BJ (cell line): ENCODE data around the gene GNG12. TPM values are rescaled to one million over a fixed set of nuclear protein-coding genes. Genes with fewer than 3 reads are reported as not detected.

ENCODE experiments used
- CTCF ChIA-PET: fragments of 350-600 bp; formaldehyde crosslinking; extraction: SDS; loops from one replicate; lab custom pipeline; 2021; ENCODE audit warnings: antibody characterized with exemption, inconsistent platforms; lab: Yijun Ruan, JAX
- POLR2A ChIA-PET: fragments of 300-600 bp; sonication (Branson Sonifier 250); formaldehyde crosslinking; extraction: SDS; loops from one replicate; lab custom pipeline; 2021; ENCODE audit warnings: antibody characterized with exemption; lab: Charles Lee
- DNase-seq: peaks from one replicate; pipeline ENCODE4 v3.0.0-alpha.2; 2011; ENCODE audit warnings: low read depth
- H3K27me3 ChIP-seq: 2 replicates; pipeline ENCODE4 v1.6.0; 2011; ENCODE audit warnings: low read length; ENCODE audit not compliant: control insufficient read depth, insufficient read depth
- H3K36me3 ChIP-seq: 2 replicates; pipeline ENCODE4 v1.5.1; 2011; ENCODE audit warnings: low read length; ENCODE audit not compliant: control insufficient read depth, insufficient read depth
- H3K4me3 ChIP-seq: 2 replicates; pipeline ENCODE4 v1.5.1; 2011; ENCODE audit warnings: low read depth, mild to moderate bottlenecking, control low read depth, low read length
- polyA plus RNA-seq: library from polyadenylated mRNA; depleted of rRNA; stranded (reverse); fragments of >200 nt; gene quantifications from 2 replicates; pipeline ENCODE4 v1.2.3, GENCODE V29; 2011
- TF ChIP-seq, protein P1 (sequence below): IDR thresholded peaks from 2 replicates; pipeline ENCODE4 v1.5.1; 2011; ENCODE audit warnings: low read depth, mild to moderate bottlenecking, control low read depth, inconsistent platforms, low read length, moderate library complexity; ENCODE audit not compliant: insufficient read depth

The GNG12 gene
- polyA plus RNA-seq, 1 experiment: 99.6 TPM

DNA sequence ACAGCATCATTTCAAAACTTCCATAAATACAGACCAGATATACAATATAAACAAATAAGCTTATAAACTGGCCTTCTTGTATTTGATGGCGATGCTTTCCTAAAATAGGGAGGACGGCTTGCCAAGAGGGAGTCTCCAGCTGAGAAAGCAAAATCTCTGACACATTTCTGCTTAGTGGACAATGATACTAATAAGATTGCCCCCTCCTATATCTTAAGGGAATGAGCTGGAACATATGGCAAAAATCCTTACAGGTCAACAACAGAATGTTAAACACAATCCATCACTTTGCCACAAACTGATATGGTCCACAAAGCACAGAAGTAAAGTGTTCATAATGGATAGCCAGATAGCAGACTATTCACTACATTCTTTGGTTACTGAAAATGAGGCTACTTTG is 155.3 kb downstream of the GNG12 start:
- CTCF ChIA-PET: interaction anchor here (0.7 to 3.6 kb wide), 3 partner anchors 82 to 143 kb away, joined by 3 to 10 read pairs (median 6); no protein-coding TSS in a partner anchor
- DNase-seq: no peak
- H3K4me3 ChIP-seq: no peak overlapping the region
- H3K36me3 ChIP-seq: no peaks in the 10 kb centered on the region
- POLR2A ChIA-PET: no interaction called here
- TF ChIP-seq, protein P1, sequence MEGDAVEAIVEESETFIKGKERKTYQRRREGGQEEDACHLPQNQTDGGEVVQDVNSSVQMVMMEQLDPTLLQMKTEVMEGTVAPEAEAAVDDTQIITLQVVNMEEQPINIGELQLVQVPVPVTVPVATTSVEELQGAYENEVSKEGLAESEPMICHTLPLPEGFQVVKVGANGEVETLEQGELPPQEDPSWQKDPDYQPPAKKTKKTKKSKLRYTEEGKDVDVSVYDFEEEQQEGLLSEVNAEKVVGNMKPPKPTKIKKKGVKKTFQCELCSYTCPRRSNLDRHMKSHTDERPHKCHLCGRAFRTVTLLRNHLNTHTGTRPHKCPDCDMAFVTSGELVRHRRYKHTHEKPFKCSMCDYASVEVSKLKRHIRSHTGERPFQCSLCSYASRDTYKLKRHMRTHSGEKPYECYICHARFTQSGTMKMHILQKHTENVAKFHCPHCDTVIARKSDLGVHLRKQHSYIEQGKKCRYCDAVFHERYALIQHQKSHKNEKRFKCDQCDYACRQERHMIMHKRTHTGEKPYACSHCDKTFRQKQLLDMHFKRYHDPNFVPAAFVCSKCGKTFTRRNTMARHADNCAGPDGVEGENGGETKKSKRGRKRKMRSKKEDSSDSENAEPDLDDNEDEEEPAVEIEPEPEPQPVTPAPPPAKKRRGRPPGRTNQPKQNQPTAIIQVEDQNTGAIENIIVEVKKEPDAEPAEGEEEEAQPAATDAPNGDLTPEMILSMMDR: no peak
- no peaks in the 10 kb centered on the region for H3K27me3 ChIP-seq

- no peaks in the 10 kb centered on the region for H3K27me3 ChIP-seq
- POLR2A ChIA-PET: no interaction called here
Observed at GRCh38 chr1:67677408-67677807, 155.9 kb downstream of the GNG12 start.

DNA sequence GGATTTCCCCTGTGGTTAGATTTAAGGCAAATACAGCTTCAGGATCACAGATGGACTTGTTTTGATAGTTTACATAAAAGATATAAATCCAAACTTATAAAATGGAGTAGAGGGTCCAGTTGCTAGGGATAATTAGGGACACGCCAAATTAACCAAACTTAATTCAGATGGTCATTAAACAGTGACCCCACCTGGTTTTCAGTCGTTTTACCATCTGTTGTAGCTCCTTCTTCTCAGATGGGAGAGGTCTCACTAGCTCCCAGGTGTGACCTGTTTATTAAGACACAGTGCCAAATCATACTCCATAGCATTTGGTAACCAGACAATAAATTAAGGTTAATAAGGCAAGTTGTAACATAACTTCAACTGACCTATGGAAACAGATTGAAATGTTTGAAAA is 156.3 kb downstream of the GNG12 start:
- Histone ChIP-seq H3K27me3 (no peaks in the 10 kb centered on the region), H3K36me3 (no peaks in the 10 kb centered on the region), H3K4me3 (no peak overlapping the region)
- DNase-seq: no peak
- TF ChIP-seq, protein P1: no peak
- ChIA-PET CTCF (interaction anchor here (0.5 to 3.6 kb wide), 5 partner anchors 13 to 142 kb away, joined by 3 to 18 read pairs (median 6); no protein-coding TSS in a partner anchor), POLR2A (no interaction called here)

More at GRCh38 chr1:67677408-67677807, 155.9 kb downstream of the GNG12 start:
- TF ChIP-seq, protein P1: no peak
- Histone ChIP-seq H3K4me3 (no peak overlapping the region), H3K36me3 (no peaks in the 10 kb centered on the region)
- CTCF ChIA-PET: interaction anchor here (0.5 to 3.6 kb wide), 5 partner anchors 83 to 142 kb away, joined by 3 to 18 read pairs (median 6); no protein-coding TSS in a partner anchor
- DNase-seq: no peak

DNA sequence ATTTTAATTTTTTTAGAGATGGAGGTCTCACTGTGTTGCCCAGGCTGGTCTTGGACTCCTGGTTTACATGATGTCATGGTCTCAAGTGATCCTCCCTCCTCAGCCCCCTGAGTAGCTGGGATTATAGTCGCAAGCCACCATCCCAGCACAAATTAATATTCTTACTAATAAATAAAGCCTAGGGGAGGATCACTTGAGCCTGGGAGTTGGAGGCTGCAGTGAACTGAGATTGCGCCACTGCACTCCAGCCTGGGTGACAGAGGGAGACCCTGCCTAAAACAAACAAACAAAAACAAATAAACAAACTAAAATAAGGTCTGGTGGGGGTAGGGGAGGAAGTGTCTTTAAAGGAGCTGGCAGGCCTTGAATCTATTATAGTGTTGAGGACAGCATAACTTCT is 157.0 kb downstream of the GNG12 start:
- CTCF ChIA-PET: interaction anchor here (1.1 to 3.6 kb wide), 4 partner anchors 13 to 141 kb away, joined by 4 to 18 read pairs (median 8); no protein-coding TSS in a partner anchor
- POLR2A ChIA-PET: interaction anchor here (0.6 kb wide), 1 partner anchor 58 kb away, joined by 3 read pairs; no protein-coding TSS in a partner anchor
- DNase-seq: no peak
- TF ChIP-seq, protein P1: no peak
- no peak overlapping the region for H3K4me3 ChIP-seq
- H3K27me3 ChIP-seq: no peaks in the 10 kb centered on the region
- no peaks in the 10 kb centered on the region for H3K36me3 ChIP-seq

GRCh38 chr1:67675800-67676199 is 157.5 kb downstream of the GNG12 start:
- H3K4me3 ChIP-seq: no peak overlapping the region
- ChIA-PET POLR2A (interaction anchor here (0.6 kb wide), 1 partner anchor 57 kb away, joined by 3 read pairs; no protein-coding TSS in a partner anchor), CTCF (interaction anchor here (1.1 to 3.6 kb wide), 3 partner anchors 12 to 141 kb away, joined by 4 to 18 read pairs (median 10); no protein-coding TSS in a partner anchor)
- no peaks in the 10 kb centered on the region for H3K27me3 ChIP-seq
- no peaks in the 10 kb centered on the region for H3K36me3 ChIP-seq
- TF ChIP-seq, protein P1: no peak
- no peak for DNase-seq
